PFSK-1 (cell line): Measurements from ENCODE around the gene ABCG1.

Source experiments
- FOXP2 ChIP-seq: optimal IDR thresholded peaks from 2 replicates; pipeline ENCODE3; 2011; ENCODE audit warnings: borderline replicate concordance, control low read depth, inconsistent platforms; ENCODE audit not compliant: insufficient read depth; ENCODE audit errors: extremely low read length, extremely low read depth
- POLR2AphosphoS5 ChIP-seq: IDR thresholded peaks from 2 replicates; pipeline ENCODE4 v1.6.1; 2012; ENCODE audit warnings: low read depth, mild to moderate bottlenecking, control low read depth, low read length, moderate library complexity
- REST ChIP-seq, 2 experiments: IDR thresholded peaks; 2 replicates each; pipeline versions ENCODE4 v1.6.1 to v1.8.0; 2011 to 2012; ENCODE audit warnings: low read depth in 2 of 2, low read length in 2 of 2, control low read depth in 1 of 2, inconsistent platforms in 1 of 2, mild to moderate bottlenecking in 1 of 2, moderate library complexity in 1 of 2; ENCODE audit not compliant: insufficient read depth in 1 of 2
- SIN3A ChIP-seq: IDR thresholded peaks from 2 replicates; pipeline ENCODE4 v1.6.1; 2012; ENCODE audit warnings: mild to moderate bottlenecking, low read length, moderate library complexity, borderline replicate concordance; ENCODE audit not compliant: insufficient read depth
- TAF1 ChIP-seq: IDR thresholded peaks from 2 replicates; pipeline ENCODE4 v1.6.1; 2012; ENCODE audit warnings: low read length, control low read depth, borderline replicate concordance; ENCODE audit not compliant: insufficient read depth

The ABCG1 gene

GRCh38 chr21:42321231-42321630 lies 102.3 kb downstream of the ABCG1 start:
- no peak for TF ChIP-seq FOXP2
- TF ChIP-seq POLR2AphosphoS5: no peak

GRCh38 chr21:42321845-42322244 lies 102.9 kb downstream of the ABCG1 start:
- no peak for TF ChIP-seq TAF1
- no peak for TF ChIP-seq REST (IDR thresholded peaks at IDR 0.05; ENCODE audit: insufficient read depth in 1 of 2, low read depth in 2 of 2, low read length in 2 of 2)
- no peak for TF ChIP-seq FOXP2
- no peak for TF ChIP-seq POLR2AphosphoS5
- no peak for TF ChIP-seq SIN3A

- TF ChIP-seq SIN3A (no peak), FOXP2 (no peak), TAF1 (no peak), POLR2AphosphoS5 (no peak), REST (IDR thresholded peaks at IDR 0.05; ENCODE audit: insufficient read depth in 1 of 2, low read depth in 2 of 2, low read length in 2 of 2) (no peak)
Measured at GRCh38 chr21:42324896-42325295, 106.0 kb downstream of the ABCG1 start.

DNA sequence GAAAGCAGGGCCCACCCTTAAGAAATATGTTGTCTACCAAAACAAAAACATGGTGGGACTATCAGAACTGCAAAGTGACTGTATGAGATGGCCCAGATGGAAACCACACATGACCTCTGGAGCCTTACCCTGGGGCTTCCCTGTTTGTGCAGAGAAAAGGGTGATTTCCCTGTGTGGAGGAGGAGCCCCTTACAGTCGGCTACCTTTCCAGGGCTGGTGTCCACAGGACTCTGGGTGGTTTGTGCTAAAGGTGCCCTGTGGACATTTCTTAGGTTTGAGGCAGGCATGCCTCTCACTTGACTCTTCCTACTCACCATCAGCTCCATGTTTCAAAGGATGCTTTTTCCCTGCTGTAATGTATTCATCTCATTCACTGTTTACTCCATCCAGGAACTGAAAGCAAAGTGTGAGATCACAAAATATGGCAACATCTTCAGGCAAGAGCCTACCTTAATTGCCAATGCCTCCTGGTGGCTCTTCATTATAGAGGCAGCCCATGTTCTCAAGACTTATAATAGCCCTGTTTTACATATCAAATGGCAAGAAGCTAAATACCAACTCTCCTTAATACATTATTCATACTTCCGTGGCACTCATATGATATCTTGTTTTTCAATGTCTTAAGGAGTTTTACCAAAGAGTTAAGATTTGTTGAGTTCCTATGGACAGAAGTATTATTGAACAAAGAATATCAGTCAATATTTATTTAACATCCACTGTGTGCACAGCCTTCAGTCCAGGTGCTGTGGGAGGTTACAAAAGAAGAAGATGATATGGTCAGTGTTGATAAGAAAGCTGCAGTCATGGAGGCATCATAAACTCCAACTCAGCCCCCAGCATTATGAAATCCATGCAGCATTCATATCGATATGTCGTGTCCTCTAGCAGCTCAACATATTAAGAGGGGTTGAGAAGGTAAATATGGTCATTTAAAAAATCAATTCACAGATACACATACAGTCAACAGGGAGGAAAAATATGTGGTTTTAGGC lies 111.7 kb downstream of the ABCG1 start:
- TF ChIP-seq POLR2AphosphoS5: no peak

GRCh38 chr21:42331660-42332059 lies 112.7 kb downstream of the ABCG1 start:
- TF ChIP-seq TAF1 (no peak), SIN3A (no peak), REST (IDR thresholded peaks at IDR 0.05; ENCODE audit: insufficient read depth in 1 of 2, low read depth in 2 of 2, low read length in 2 of 2) (no peak), FOXP2 (no peak), POLR2AphosphoS5 (no peak)

GRCh38 chr21:42332557-42333317 lies 113.8 kb downstream of the ABCG1 start:
- no peak for TF ChIP-seq FOXP2
- no peak for TF ChIP-seq TAF1
- TF ChIP-seq SIN3A: no peak
- TF ChIP-seq POLR2AphosphoS5: no peak
- no peak for TF ChIP-seq REST (IDR thresholded peaks at IDR 0.05; ENCODE audit: insufficient read depth in 1 of 2, low read depth in 2 of 2, low read length in 2 of 2)
